Right atrium auricular region (tissue), 2 donors: Measurements from ENCODE around the gene ZPBP2. TPM values are rescaled to one million over a fixed set of nuclear protein-coding genes. Genes with fewer than 3 reads are reported as not detected.
"Not testable (repeated sequence)": the region's sequence is repeated elsewhere in the genome, so short reads cannot be mapped to it uniquely, and the experiment has no call there.

Experiments
- DNase-seq: peaks from one replicate; pipeline ENCODE4 v3.0.0-alpha.2; 2019; ENCODE audit warnings: low spot score
- H3K27ac ChIP-seq, 2 donors: fragments of 200-600 bp; sonication (generic); 1 replicate in 1 of 2; 2 replicates in 1 of 2; pipeline ENCODE4 v1.5.1; 2016 to 2019
- H3K27me3 ChIP-seq, 2 donors: fragments of 200-600 bp; sonication (generic); one replicate each; pipeline versions ENCODE4 v1.5.1 to v1.6.0; 2017 to 2019
- H3K36me3 ChIP-seq: fragments of 200-600 bp; sonication (generic); one replicate; pipeline ENCODE4 v1.5.1; 2016
- H3K4me1 ChIP-seq, 2 donors: fragments of 200-600 bp; sonication (generic); one replicate each; pipeline versions ENCODE4 v1.5.1 to v1.6.0; 2017 to 2019
- H3K4me3 ChIP-seq, 2 donors: fragments of 200-600 bp; sonication (generic); 1 replicate in 1 of 2; 2 replicates in 1 of 2; pipeline ENCODE4 v1.5.1; 2017 to 2019; ENCODE audit warnings: mild to moderate bottlenecking in 1 of 2, moderate library complexity in 1 of 2
- H3K9me3 ChIP-seq, 2 donors: fragments of 200-600 bp; sonication (generic); one replicate each; pipeline ENCODE4 v1.5.1; 2019
- CTCF ChIP-seq, 2 donors: fragments of 200-600 bp; sonication (generic); IDR thresholded peaks; one replicate each; pipeline ENCODE4 v1.5.1; 2019; ENCODE audit warnings: antibody characterized with exemption in 2 of 2
- total RNA-seq, 2 donors: library from RNA; depleted of rRNA; stranded (reverse); fragments of >200 nt; gene quantifications; one replicate each; pipeline ENCODE4 v1.1.0, GENCODE V29; 2016

Gene ZPBP2
- total RNA-seq, 2 donors from 2014 or later, result not detected

- Histone ChIP-seq H3K36me3 (no peaks in the 10 kb centered on the region), H3K4me1 (peaks cover 0 to 8% of the 10 kb centered on the region in 2 donors), H3K27me3 (peaks cover 15 to 17% of the 10 kb centered on the region in 2 donors), H3K27ac (no peak overlapping the region), H3K9me3 (peaks cover 0 to 12% of the 10 kb centered on the region in 2 donors), H3K4me3 (no peak overlapping the region)
- DNase-seq, result no peak
- TF ChIP-seq CTCF (IDR thresholded peaks at IDR 0.05), result no peak
Measured at GRCh38 chr17:39868554-39868942, 546 bp downstream of the ZPBP2 start.

DNA sequence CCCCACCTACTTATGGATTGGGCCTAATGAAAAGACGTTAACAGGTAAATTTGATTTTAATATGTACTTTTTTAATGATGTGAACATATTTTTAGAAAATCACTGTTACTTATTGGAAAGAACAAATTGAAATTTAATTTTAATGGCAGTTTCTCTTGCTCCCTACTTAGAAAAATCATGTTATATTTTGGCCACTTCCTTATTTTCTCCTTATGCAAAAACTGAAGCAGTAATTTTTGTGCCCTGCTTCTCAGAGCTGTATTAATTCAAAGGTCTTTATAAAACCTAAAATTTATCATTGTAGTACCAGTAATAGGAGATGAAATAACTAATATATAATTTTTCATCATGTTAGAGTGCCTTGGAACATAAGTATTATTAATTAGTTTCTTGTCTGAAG is 2.8 kb downstream of the ZPBP2 start:
- peaks cover 6 to 7% of the 10 kb centered on the region in 2 donors for H3K27me3 ChIP-seq
- no peak overlapping the region for H3K4me3 ChIP-seq
- no peak overlapping the region for H3K27ac ChIP-seq
- H3K9me3 ChIP-seq, result peaks cover 0 to 12% of the 10 kb centered on the region in 2 donors
- DNase-seq, result no peak
- TF ChIP-seq CTCF (IDR thresholded peaks at IDR 0.05), result no peak
- H3K36me3 ChIP-seq, result no peaks in the 10 kb centered on the region
- H3K4me1 ChIP-seq, result no peaks in the 10 kb centered on the region

GRCh38 chr17:39871801-39872200 is 3.8 kb downstream of the ZPBP2 start:
- no peaks in the 10 kb centered on the region for H3K36me3 ChIP-seq
- no peaks in the 10 kb centered on the region for H3K4me1 ChIP-seq
- H3K27ac ChIP-seq, result no peak overlapping the region
- no peak overlapping the region for H3K4me3 ChIP-seq
- no peak for TF ChIP-seq CTCF (IDR thresholded peaks at IDR 0.05)
- no peak for DNase-seq
- peaks cover 0 to 12% of the 10 kb centered on the region in 2 donors for H3K9me3 ChIP-seq
- peaks cover 6 to 7% of the 10 kb centered on the region in 2 donors for H3K27me3 ChIP-seq

- no peaks in the 10 kb centered on the region for H3K36me3 ChIP-seq
- H3K4me1 ChIP-seq, result no peaks in the 10 kb centered on the region
- H3K27ac ChIP-seq, result no peak overlapping the region
- no peak for DNase-seq
- H3K4me3 ChIP-seq, result no peak overlapping the region
- H3K9me3 ChIP-seq, result peaks cover 0 to 3% of the 10 kb centered on the region in 2 donors
- TF ChIP-seq CTCF (IDR thresholded peaks at IDR 0.05), result peak in 1 of 2 donors; percentile 42
- peaks cover 5 to 7% of the 10 kb centered on the region in 2 donors for H3K27me3 ChIP-seq
Measured at GRCh38 chr17:39872751-39873150, 4.7 kb downstream of the ZPBP2 start.

- H3K9me3 ChIP-seq, H3K36me3 ChIP-seq: not testable (repeated sequence)
Measured at GRCh38 chr17:39886102-39886501, 18.1 kb downstream of the ZPBP2 start.

DNA sequence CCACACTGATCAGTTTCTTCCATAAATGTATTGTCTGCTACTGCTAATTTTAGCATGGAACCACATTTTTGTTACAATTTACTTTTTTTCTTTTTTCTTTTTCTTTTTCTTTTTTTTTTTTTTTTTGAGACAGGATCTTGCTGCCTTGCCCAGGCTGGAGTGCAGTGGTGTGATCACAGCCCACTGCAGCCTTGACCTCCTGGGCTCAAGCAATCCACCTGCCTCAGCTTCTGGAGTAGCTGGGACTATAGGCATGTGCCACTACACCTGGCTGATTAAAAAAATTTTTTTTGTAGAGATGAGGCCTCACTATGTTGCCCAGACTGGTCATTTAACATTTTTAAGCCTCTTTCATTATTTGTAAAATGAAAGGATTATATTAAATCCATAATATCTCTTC is 19.1 kb downstream of the ZPBP2 start:
- Histone ChIP-seq H3K27ac (no peak overlapping the region), H3K36me3 (no peaks in the 10 kb centered on the region), H3K27me3 (no peaks in the 10 kb centered on the region), H3K4me3 (no peak overlapping the region), H3K4me1 (no peaks in the 10 kb centered on the region), H3K9me3 (no peaks in the 10 kb centered on the region)
- no peak for DNase-seq
- no peak for TF ChIP-seq CTCF (IDR thresholded peaks at IDR 0.05)

More at GRCh38 chr17:39886102-39886501, 18.1 kb downstream of the ZPBP2 start:
- H3K4me3 ChIP-seq, H3K27me3 ChIP-seq, H3K4me1 ChIP-seq, H3K27ac ChIP-seq, DNase-seq: not testable (repeated sequence)
